NOMO-1 (cell line): ENCODE results near the gene KDM4D.
"Not testable (repeated sequence)": the region's sequence is repeated elsewhere in the genome, so short reads cannot be mapped to it uniquely, and the experiment has no call there.

ENCODE experiments used
- DNase-seq, 2 experiments: peaks; one replicate each; lab custom pipeline; 2025; ENCODE audit not compliant: unreplicated experiment in 2 of 2; lab: John Stamatoyannopoulos, UW

Gene KDM4D

DNA sequence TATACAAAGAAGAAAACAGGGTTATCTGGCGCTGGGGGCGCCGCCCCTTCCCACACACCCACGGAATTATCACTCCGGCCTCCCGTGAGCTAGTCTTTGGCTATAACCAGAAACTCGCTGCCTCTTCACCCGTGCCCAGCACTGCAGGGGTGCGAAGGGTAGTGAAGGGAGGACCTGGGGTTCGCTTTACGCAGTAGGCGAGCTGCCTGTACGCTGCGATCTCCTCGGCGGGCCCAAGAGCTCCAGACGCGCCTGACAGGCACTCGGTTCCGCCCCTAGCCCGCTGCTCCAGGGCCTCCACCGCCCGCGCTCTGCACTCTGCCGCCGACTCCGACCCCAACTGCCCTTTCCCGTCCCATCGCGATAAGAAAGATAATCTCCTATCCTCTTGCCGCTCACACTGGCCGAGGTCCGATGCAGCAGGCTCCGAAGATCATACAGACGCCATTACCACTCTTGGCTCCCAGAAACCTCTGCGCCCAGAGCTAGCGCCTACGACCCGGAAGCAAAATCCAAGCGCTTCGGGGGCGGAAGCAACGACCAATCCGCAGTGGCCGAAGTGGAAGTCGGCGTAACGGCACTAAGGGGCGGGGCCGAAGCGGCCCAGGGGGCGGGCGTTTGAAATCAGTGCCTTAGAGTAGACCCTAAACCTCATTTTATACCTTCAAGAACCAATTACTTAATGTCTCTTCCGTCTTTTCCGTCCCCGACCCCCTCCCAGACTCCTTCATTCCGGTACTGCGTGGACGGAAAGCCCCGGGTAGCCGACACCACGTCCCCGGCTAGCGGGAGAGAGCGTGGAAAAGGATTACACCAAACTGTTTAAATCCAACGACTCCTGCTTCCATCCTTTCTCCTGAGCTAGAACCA, at the start of gene KDM4D, which contains the start of gene CWC15:
KDM4D (plus strand) TSS at position 611 of the 870 bp plus-strand sequence. CDS start 23,664 bp downstream, outside the sequence.
CWC15 (minus strand) TSS at position 458 of the 870 bp plus-strand sequence. CDS start 1,371 bp downstream, outside the sequence.
- DNase-seq: peak; percentile 94 to 95

DNA sequence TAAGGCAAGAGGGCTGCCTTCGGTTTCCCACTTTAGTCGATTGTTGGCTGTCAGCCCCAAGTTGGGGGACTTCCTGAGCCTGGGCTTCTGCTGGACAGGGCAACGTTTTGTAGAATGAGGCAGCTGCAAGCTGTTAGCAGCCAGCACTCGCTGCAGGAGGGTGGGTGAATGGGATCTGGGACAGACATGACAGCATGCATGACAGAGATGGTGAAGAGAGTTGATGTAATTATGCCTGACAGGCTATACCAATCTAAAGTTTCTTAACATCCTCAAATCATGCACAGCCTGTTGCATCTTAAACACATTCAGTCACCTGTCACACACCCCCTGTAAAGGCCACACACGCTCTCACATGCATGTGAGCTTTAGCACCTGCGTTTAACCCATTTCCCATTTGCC, 49.3 kb upstream of the KDM4D start:
- DNase-seq: no peak

DNA sequence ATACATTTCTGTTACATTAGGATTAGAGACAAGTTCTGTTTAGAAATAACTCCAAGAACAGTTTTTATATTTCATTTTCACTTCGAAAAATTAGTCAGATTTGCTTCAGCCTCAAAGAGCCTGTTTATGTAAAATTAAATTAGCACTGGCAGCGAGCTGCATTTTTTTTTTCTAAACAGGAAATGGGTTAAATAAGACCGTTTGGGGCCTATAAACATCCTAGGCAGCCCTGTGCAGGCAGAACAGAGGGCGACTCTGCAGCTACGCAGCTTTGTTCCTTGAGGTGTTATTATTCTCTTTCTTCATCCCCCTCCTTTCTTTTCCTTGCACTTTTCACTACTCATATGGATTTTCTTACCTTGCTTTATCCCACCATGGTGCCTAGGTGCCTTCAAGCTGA, 48.9 kb upstream of the KDM4D start:
- no peak for DNase-seq

DNA sequence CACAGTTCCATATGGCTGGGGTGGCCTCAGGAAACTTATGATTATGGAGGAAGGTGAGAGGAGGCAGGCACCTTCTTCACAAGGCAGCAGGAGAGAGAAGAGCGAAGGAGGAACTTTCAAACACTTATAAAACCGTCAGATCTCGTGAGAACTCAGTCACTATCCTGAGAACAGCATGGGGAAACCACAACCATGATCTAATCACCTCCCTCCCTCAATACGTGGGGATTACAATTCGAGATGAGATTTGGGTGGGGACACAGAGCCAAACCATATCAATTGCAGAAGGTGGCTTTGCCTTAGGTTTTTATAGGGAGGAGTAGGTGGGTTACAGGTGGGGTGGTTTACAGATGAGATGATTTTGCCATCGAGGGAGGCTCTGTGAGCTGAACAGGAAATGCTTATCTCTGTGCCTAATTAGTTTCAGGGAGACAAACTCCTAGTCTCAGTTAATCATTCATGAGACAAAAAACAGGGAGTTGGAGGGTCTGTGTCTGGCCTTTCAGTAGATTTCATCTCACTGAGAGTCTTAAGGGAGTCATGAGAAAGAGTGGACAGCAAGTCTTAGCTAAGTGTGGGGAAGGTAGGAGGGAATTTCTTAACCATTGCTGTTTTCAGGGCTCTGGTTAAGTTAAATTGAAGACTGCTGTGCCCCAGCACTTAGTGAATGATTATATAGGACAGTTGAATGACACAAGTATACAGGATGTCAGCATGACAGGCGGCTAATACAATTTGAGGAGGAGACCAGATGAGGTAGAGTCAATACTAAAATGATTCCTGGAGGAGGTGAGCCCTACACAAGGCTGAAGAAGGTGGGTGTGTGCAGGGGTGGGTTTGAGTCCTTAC, 47.9 kb upstream of the KDM4D start:
- DNase-seq: no peak

DNA sequence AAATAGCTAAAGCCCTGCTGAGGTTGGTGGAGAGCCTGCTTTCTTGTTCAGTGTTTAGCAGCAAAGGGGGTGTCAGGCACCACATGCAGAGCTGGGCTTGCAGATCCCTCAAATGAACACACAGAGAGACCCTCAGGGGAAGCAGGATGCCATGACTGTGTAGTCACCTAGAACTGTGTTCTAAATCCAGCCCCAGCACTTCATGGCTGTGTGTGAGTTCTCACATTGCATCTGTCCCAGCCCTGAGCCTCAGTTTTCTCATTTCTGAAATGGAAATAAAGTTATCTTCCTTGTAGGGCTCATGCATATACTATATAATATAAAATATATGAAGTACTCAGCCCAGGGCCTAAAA, 47.3 kb upstream of the KDM4D start:
- no peak for DNase-seq

DNA sequence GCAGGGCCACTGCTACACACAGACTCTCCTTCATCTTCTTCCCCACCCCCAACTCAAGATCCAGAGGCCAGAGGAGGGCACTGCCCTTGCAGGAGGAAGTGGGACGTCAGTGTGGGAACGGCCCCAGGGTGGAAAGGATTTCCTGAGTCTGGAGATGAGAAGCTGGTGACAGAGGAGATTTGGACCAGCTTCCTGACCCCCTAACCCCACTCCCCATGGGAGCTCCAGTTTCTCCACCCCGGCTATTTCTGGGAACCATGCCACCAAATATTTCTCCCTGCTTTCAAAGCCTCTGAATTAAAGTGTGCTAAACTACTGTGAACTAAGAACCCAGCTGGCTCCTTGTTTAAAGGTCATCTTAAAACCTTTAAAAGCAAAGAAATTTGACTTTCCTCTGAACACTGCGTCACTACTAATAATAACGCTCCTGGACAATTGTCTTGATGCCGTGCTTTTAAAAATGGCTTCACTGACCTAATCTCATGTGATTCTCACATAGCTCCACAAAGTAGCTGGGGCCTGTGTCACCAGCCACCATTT, 46.7 kb upstream of the KDM4D start:
- DNase-seq: no peak

DNA sequence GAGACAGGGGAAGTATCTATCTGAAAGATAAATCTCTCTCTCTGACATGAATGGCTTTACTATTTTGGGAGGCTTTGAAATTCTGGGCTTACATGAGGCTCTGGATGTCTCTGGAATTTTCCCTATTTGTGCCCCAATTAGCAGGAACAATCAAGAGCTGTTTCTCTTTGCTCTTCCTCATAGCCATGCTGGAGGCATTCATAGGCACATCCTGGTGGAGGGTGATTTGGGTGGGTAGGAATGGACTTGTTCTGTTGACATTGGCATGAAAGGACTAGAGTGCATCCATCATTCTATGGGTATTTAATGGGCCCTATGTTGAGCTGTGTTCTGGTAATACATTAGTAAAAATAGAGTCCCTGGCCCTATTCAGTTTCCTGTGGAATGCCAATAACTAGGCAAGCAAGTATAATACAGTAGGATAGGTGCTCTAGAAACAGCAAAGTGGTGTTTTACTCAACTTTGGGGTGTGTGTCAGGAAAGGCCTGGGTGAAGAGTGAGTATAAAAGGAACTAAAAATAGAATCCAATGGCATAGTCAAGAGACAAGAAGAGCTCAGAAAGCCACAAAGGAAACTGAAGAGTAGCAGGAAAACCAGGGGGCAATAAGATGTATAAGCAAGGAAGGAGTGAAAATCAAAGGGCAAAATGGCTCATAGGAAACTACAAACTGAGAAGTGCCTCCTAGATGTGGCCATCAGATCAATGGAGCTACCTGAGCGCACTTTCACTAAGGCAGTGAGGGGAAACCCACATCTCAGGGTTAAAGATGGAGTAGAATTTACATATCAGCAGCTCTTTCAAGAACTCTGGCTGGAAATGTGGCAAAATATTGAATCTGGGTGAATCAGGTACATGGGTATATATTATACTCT, 45.2 kb upstream of the KDM4D start:
- no peak for DNase-seq

DNA sequence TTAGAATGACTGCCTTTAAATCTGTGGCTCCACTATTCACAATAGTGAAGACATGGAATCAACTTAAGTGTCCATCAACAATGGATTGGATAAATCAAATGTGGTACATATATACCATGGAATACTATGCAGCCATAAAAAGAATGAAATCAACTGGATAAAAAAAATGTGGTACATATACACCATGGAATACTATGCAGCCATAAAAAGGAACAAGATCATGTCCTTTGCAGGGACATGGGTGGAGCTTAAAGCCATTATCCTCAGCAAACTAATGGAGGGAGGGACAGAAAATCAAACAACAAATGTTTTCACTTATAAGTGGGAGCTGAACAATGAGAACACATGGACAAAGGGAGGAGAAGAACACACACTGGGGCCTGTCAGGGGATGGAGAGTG, 41.4 kb upstream of the KDM4D start:
- DNase-seq: not testable (repeated sequence)

DNA sequence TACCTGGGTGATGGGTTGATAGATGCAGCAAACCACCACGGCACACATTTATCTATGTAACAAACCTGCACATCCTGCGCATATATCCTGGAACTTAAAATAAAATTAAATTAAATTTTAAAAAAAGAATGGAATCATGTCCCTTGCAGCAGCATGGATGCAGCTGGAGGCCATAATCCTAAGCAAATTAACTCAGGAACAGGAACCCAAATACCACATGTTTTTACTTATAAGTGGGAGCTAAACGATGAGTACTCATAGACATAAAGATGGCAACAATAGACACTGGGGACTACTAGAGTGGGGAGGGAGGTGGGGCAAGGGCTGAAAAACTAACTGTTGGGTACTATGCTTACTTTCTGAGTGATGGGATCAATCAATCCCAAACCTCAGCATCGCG, 41.0 kb upstream of the KDM4D start:
- no peak for DNase-seq

DNA sequence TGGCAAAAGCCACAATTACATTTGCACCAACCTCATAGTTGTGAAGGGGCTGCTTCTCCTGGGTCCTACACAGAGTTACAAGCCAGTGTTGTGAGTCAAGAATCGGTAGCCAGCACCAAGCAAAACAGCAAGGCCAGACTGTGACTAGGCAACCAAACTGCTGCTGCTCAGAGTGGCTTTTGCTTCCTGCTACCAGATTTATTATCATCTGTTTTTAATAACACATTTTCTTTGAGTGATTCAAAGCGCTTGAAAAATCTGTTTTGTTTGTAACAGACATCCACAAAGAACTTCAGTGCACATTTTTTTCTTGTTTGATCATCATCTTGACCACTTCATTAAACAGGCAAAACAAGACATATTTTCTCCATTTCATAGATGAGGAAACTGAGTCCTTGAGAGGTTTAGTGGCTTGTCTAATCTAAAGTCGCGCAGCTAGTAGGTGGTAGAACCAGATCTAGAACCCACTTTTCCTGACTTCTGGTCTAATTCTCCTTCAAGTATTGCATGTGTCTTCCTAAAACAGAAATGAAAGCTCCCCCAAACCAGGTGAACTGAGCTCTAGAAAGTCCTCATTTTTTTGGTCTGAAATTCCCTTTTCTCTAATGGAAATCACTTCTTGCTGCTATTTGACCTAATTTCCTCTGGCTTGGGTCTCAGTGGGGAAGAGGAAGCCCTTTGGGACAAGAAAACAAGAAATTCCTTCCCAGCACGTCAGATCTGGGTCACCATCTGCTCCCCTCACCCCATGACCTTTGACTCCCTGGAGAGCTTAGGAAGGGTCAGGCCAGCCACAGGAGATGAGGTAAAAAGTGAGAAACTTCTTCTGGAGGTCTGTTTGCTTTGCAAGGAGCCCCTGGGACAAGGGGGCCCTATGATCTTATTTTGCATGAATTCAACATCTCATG, 40.0 kb upstream of the KDM4D start:
- DNase-seq: no peak

DNA sequence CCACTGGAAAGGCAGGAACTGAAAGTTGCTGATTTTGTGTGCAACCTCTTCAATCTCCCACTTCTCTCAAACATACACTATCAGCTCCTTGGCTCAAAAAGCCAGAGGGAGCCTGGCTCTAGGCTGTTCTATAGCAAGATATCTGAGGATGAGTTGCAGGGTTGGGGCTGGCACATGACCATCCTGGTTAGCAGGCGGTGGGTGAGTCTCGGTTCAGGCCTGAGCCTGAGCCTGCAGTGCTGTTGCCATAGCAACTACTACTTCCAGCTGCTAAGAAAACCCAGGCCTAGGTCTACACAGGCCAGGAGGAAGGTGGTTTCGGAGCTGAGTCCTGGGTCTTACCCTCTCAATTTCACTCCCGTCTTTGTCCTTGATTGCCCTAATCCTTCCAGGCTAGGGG, 39.1 kb upstream of the KDM4D start:
- no peak for DNase-seq

DNA sequence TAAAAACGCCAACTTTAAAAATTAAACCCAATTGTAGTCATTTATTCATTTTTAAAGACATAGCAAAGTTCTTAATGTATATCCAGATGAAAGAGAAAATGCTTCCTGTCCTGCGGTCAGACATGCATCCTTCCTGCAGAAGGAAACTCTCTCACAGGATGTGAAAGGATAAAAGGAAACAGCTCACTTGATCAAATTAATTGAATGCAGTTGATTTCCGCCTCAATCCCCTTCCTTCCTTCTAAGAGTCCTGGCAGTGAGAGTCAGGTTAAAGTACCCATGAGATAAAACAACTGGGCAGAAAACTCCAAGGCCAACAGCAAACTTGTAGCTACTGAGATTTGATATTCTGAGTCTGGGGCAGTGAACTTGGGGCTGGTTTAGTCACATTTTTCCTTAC, 38.7 kb upstream of the KDM4D start:
- DNase-seq: no peak

DNA sequence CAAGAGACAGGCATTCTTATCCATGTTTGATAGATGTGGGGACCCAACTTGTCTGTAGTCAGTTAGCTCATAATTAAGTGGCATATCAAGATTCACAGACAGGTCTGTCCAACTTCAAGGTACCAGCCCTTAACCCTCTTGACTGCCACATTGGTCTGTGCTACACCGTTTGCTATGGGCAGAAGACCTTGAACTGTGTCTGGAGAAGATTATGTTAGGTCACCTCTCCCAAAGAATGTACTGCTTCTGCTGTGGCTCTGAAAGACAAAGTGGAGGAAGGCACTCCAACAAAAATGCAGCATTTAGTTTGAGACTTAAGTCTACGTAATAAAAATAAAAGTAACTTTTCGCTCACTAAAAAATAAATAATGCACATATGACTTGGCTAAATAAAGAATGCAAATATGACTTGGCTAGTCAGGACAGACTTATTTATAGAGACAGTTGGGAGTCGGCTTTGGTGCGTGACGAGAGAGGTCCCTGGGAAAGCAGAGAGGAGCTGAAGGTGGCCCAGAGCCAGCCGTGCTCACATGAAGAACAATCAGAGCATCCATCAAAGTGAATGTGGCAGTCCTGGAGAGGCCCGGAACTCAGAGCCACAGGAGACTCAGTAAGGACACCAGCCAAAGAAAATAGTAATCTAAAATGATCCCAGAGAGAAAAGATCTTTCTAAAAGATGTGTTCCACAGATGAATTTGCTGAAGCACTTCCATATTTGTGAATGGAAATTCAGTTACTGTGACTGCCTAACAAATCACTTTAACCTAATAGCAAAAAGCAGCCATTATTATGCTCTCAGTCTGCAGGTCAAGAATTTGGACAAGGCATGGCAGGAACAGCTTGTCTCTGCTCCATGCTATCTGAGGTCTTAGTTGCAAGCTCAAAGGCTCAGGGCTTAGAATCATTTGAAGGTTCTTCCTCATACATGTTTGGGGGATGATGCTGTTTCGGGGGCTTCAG, 35.1 kb upstream of the KDM4D start:
- DNase-seq: no peak

DNA sequence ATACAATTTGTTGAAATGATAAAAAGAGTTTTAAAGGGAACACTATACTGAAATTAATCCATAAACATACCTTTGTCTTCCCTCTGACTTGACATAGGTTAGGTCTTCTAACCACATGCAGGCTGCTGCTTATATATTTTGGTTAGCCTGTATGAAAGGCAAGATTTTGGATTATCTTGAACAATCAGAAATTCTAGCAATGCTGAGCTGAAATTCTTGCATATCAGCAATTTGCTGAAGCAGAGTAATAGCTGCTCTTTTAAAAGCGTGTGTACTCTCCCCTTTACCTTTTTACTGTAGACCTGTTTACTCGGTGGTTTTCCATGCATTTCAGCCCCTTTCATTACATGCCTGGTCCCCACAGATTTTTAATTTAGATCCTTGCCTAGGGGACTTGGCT, 34.2 kb upstream of the KDM4D start:
- DNase-seq: no peak

DNA sequence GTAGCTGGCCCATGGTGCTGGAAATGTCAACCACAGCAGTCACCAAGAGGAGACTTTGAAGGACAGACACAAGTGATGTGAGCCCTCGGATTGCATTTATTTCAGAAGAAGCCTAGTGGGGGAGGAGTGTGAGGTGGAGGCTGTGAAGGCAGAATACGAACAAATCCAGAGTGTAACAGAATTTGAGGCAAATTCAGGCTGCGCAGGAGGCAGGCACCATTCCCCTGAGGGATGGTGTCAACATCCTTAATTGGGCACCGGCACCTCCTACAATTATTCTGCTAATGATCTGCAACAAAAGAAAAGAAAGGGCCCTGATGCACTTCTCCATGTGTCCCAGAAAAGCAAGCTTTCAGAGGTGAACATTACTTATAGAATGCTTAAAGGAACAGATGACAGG, 32.4 kb upstream of the KDM4D start:
- no peak for DNase-seq

DNA sequence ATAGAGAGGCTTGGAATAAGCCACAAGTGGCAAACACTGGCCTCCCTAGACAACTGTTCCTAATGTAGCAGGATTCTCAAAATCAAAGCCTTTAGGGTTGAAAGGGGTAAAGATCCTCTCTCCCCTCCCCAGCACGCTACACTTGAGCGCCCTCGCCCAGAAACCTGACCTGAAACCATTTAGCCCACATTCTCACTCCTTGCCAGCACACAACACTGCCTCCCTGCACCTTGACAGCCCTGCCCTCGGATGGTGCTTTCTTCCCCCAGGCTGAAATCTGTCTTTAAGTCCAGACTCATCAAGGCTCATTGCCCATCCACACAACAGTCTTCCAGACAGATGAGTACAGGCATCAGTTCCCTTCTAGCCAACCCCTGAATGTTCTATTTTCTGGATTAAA, 26.7 kb upstream of the KDM4D start:
- DNase-seq: no peak

DNA sequence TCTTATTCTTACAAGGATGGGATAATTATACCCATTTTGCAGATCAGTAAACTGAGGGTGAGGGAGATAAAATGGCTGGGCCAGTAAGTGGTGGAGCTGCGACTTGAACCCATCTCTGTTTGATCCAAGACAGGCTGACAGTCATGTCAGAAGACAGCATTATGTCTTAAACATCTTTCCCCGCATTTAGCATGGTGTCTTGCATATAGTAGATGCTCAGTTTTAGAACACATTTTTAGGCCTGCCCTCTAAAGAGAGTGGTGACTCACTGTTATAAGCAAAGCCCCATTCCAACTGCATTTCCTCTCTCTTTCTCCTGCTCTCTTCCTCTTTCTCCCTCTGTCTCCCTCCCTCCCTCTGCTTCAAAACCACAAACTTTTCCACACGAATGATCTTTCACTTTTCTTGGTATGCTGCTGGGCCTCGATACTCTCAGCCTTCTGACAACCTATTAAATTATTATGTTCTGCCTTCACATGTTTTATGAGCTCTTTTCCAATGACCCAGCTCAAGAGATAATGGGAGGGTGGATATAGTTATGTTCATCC, 25.4 kb upstream of the KDM4D start:
- peak; percentile 25 to 46 for DNase-seq

DNA sequence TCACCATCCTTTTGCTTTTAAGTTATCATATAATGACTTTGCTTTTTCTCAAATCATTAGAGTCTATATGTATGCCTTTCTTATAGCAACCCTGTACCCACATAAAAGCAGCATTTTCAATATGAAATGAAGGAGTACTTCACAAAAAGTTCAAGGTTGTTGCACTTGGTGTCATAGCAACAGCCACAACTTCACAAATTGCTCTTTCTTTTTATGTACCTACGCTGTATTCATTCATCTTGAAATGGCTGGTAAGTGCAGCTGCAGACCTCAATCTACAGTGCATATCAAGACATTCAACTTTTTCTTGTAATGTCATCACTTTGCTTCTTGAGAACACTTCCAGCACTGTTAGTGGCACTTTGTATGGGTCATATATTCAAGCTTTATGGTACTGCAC, 18.8 kb upstream of the KDM4D start:
- DNase-seq: no peak
